ENCODE measurements around the gene ACE.

GRCh38 chr17:63439687-63440086 is 37.2 kb upstream of the ACE start:
- TF ChIP-seq CTCF (conservative IDR thresholded peaks at IDR 0.05; ENCODE audit: low read depth, low read length) (no peak), EZH2 (IDR thresholded peaks at IDR 0.05; ENCODE audit: low read length, unreplicated experiment) (no peak), EZH2phosphoT487 (IDR thresholded peaks at IDR 0.05; ENCODE audit: borderline replicate concordance, low read length) (no peak)

Data from PC-3 (cell line).